K562 (cell line): ENCODE data around the gene PGM5.

Experiments
- CTCF ChIP-seq, 3 experiments: IDR thresholded peaks in 2 of 3; conservative IDR thresholded peaks in 1 of 3; 2 replicates each; pipeline ENCODE4 v1.5.1; 2011 to 2012; ENCODE audit warnings: low read length in 3 of 3, mild to moderate bottlenecking in 3 of 3, control low read depth in 2 of 3, improper control_type of control experiment in 1 of 3, inconsistent platforms in 1 of 3, low read depth in 1 of 3, mixed read lengths in 1 of 3, moderate library complexity in 1 of 3; ENCODE audit not compliant: insufficient read depth in 2 of 3
- ETV5 ChIP-seq: sonication (generic); formaldehyde crosslinking; IDR thresholded peaks from 2 replicates; pipeline ENCODE4 v1.4.0; 2020; ENCODE audit warnings: low read depth, mild to moderate bottlenecking, missing genetic modification reagents
- POLR2AphosphoS5 ChIP-seq: IDR thresholded peaks from 2 replicates; pipeline ENCODE4 v1.6.1; 2011; ENCODE audit warnings: mild to moderate bottlenecking, low read depth, low read length, moderate library complexity; ENCODE audit not compliant: control insufficient read depth, insufficient read depth
- TEAD2 ChIP-seq: fragments of 450-650 bp; IDR thresholded peaks from 2 replicates; pipeline ENCODE4 v1.6.1; 2016; ENCODE audit warnings: missing genetic modification characterization, control low read depth, missing compliant biosample characterization
- TEAD4 ChIP-seq, 2 experiments: sonication (generic) in 1 of 2; formaldehyde crosslinking in 1 of 2; IDR thresholded peaks; 2 replicates each; pipeline versions ENCODE4 v1.6.1 to v1.8.0; 2012 to 2022; ENCODE audit warnings: borderline replicate concordance in 1 of 2, inconsistent platforms in 1 of 2, low read length in 1 of 2, mild to moderate bottlenecking in 1 of 2, missing genetic modification reagents in 1 of 2

DNA sequence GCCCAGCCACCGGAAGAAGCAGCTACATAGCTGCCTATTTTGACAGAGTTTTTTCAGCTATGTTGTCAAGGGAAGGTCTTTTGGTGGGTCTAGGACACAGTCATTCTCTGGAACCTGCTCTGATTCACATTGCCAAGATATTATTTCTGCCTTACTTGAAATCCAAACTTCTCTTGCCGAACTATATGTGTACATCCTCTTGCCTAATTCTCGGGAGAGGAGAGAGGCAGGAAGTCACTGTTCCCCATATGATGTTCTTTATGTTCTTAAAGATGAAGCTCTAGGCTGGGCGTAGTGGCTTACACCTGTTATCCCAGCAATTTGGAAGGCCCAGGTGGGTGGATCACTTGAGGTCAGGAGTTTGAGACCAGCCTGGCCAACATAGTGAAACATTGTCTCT lies 175.7 kb downstream of the PGM5 start:
- TF ChIP-seq TEAD4 (IDR thresholded peaks at IDR 0.05; ENCODE audit: low read length) (no peak), TEAD4 (CRISPR knock-in tag; IDR thresholded peaks at IDR 0.05; ENCODE audit: borderline replicate concordance) (no peak), TEAD2 (no peak), POLR2AphosphoS5 (no peak), ETV5 (CRISPR knock-in tag) (no peak), CTCF (IDR thresholded peaks at IDR 0.05 in 2 of 3, conservative IDR thresholded peaks at IDR 0.05 in 1 of 3; ENCODE audit: insufficient read depth in 2 of 3, low read depth in 1 of 3, low read length in 3 of 3) (no peak)
